Measurements from ENCODE around the gene HK3. TPM values are rescaled to one million over a fixed set of nuclear protein-coding genes. Genes with fewer than 3 reads are reported as not detected.

The HK3 gene
- total RNA-seq, 2 experiments from 2014 or later, result 0.22 to 0.62 TPM

DNA sequence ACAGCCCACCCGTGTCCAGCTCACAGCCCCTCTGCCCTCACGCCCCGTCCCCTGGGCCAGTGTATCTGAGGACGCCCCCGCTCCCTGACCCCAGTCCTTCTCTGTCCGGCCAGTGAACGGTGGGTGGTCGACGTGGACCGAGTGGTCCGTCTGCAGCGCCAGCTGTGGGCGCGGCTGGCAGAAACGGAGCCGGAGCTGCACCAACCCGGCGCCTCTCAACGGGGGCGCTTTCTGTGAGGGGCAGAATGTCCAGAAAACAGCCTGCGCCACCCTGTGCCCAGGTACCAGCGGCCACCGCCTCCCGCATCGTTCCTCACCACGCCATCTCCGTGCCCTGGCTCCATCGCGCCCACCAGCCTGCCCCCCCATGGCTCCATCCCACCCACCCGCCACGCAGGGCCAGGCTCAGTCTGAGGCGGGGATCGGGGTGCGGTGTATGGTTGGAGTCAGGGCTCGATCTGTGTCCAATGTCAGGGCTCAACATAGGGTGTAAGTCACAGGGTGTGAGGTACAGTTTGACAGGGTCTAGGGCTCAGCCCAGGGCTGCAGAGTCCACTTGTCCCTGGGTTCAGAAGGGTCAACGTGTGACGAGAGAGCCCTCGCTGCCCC is 29.5 kb downstream of the HK3 start:
- H3K27ac Mint-ChIP-seq, result no peak overlapping the region
- DNase-seq, result no peak
- no peaks in the 10 kb centered on the region for H3K4me1 Mint-ChIP-seq (ENCODE audit: low read depth)
- ChIA-PET POLR2A (no interaction called here), CTCF (no interaction called here)
- intact Hi-C loops (cut with micrococcal nuclease), result no loop called here
- peaks cover 16% of the 10 kb centered on the region for H3K27me3 Mint-ChIP-seq
- H3K4me3 Mint-ChIP-seq, result no peak overlapping the region
- H3K9me3 Mint-ChIP-seq, result peaks cover 4% of the 10 kb centered on the region
- no peaks in the 10 kb centered on the region for H3K36me3 Mint-ChIP-seq

GRCh38 chr5:176868731-176869130 is 30.4 kb downstream of the HK3 start:
- peaks cover 20% of the 10 kb centered on the region for H3K27me3 Mint-ChIP-seq
- no peak overlapping the region for H3K4me3 Mint-ChIP-seq
- intact Hi-C loops (cut with micrococcal nuclease), result no loop called here
- H3K4me1 Mint-ChIP-seq (ENCODE audit: low read depth), result no peaks in the 10 kb centered on the region
- peaks cover 4% of the 10 kb centered on the region for H3K9me3 Mint-ChIP-seq
- CTCF ChIA-PET, result no interaction called here
- no peak for DNase-seq
- POLR2A ChIA-PET, result no interaction called here
- H3K27ac Mint-ChIP-seq, result no peak overlapping the region
- no peaks in the 10 kb centered on the region for H3K36me3 Mint-ChIP-seq

GRCh38 chr5:176868126-176868525 is 31.0 kb downstream of the HK3 start:
- ChIA-PET POLR2A (no interaction called here), CTCF (no interaction called here)
- Mint-ChIP-seq H3K4me1 (ENCODE audit: low read depth) (no peaks in the 10 kb centered on the region), H3K9me3 (peaks cover 2% of the 10 kb centered on the region), H3K4me3 (no peak overlapping the region), H3K27me3 (peaks cover 22% of the 10 kb centered on the region), H3K27ac (no peak overlapping the region), H3K36me3 (no peaks in the 10 kb centered on the region)
- intact Hi-C loops (cut with micrococcal nuclease), result no loop called here
- no peak for DNase-seq

DNA sequence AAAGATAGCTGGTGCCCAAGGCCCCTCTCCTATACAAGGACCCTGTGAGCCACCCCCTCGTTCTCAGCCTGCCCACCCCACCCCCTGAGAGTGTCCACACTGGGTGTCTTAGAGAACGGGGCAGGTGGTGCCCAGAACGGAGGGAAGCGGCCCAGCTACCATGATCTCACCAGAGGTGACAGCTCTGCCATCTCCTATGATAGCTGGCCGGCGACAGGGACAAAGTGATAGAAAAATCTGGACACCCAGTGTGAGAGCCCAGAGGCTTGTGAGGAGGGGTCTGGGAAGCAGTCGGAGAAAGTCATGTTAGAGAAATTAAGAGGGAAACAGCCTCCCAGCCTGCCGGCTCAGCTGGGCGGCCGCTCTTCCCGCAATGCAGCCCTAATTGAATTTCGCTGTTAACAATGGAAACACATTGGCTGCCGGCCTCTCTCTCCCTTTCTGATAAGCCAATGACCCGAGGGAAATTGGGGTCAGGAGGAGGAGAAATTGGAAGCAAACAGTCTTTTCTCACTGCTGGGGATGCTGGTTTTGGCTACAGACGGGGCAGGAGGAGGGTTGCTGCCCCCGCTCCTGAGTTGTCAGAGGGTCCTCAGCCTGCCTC is 32.3 kb downstream of the HK3 start:
- POLR2A ChIA-PET, result no interaction called here
- Mint-ChIP-seq H3K4me1 (ENCODE audit: low read depth) (no peaks in the 10 kb centered on the region), H3K27me3 (peaks cover 29% of the 10 kb centered on the region), H3K9me3 (no peaks in the 10 kb centered on the region), H3K36me3 (no peaks in the 10 kb centered on the region), H3K4me3 (no peak overlapping the region), H3K27ac (no peak overlapping the region)
- CTCF ChIA-PET, result no interaction called here
- DNase-seq, result no peak
- intact Hi-C loops (cut with micrococcal nuclease), result no loop called here

DNA sequence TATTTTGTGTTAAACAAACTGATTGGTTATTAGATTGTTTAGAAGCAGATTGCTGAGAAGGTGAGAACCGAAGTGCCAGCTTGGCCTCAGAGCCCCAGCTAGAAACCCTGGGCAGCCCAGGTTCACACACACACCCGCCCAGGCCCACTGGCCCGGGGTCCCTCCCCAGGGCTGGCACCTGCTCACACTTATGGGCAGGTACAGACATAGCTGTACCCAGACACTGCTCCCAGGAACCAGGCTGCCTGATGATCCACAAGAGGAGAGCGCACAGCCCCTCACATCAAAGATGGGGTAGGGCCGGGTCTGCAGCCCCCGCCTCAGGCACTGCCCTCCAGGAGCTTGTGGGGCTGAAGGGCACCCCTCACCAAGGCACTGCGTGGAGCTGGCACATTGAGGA is 33.2 kb downstream of the HK3 start:
- no peak overlapping the region for H3K27ac Mint-ChIP-seq
- ChIA-PET CTCF (no interaction called here), POLR2A (no interaction called here)
- no peaks in the 10 kb centered on the region for H3K4me1 Mint-ChIP-seq (ENCODE audit: low read depth)
- H3K9me3 Mint-ChIP-seq, result no peaks in the 10 kb centered on the region
- no peaks in the 10 kb centered on the region for H3K36me3 Mint-ChIP-seq
- intact Hi-C loops (cut with micrococcal nuclease), result no loop called here
- H3K27me3 Mint-ChIP-seq, result peaks cover 30% of the 10 kb centered on the region
- H3K4me3 Mint-ChIP-seq, result no peak overlapping the region
- no peak for DNase-seq

- DNase-seq, result no peak
- Mint-ChIP-seq H3K9me3 (no peaks in the 10 kb centered on the region), H3K27ac (no peak overlapping the region), H3K4me3 (no peak overlapping the region), H3K4me1 (ENCODE audit: low read depth) (no peaks in the 10 kb centered on the region), H3K27me3 (peaks cover 31% of the 10 kb centered on the region), H3K36me3 (no peaks in the 10 kb centered on the region)
- POLR2A ChIA-PET, result no interaction called here
- intact Hi-C loops (cut with micrococcal nuclease), result no loop called here
- CTCF ChIA-PET, result interaction anchor here (1.7 kb wide), 1 partner anchor 204 kb away, joined by 6 read pairs; no protein-coding TSS in a partner anchor
These were observed 34.4 kb downstream of the HK3 start for GRCh38 chr5:176864755-176865154.

- POLR2A ChIA-PET, result no interaction called here
- intact Hi-C loops (cut with micrococcal nuclease), result no loop called here
- H3K27me3 Mint-ChIP-seq, result peaks cover 31% of the 10 kb centered on the region
- no peak overlapping the region for H3K27ac Mint-ChIP-seq
- DNase-seq, result no peak
- no peaks in the 10 kb centered on the region for H3K4me1 Mint-ChIP-seq (ENCODE audit: low read depth)
- no peak overlapping the region for H3K4me3 Mint-ChIP-seq
- no peaks in the 10 kb centered on the region for H3K36me3 Mint-ChIP-seq
- CTCF ChIA-PET, result interaction anchor here (1.7 kb wide), 1 partner anchor 203 kb away, joined by 6 read pairs; no protein-coding TSS in a partner anchor
- no peaks in the 10 kb centered on the region for H3K9me3 Mint-ChIP-seq
These were observed 35.4 kb downstream of the HK3 start for GRCh38 chr5:176863765-176864098.

- no peak overlapping the region for H3K4me3 Mint-ChIP-seq
- H3K27ac Mint-ChIP-seq, result no peak overlapping the region
- ChIA-PET CTCF (interaction anchor here (1.7 kb wide), 1 partner anchor 202 kb away, joined by 6 read pairs; no protein-coding TSS in a partner anchor), POLR2A (no interaction called here)
- intact Hi-C loops (cut with micrococcal nuclease), result no loop called here
- no peak for DNase-seq
- peaks cover 31% of the 10 kb centered on the region for H3K27me3 Mint-ChIP-seq
- H3K4me1 Mint-ChIP-seq (ENCODE audit: low read depth), result no peaks in the 10 kb centered on the region
- H3K9me3 Mint-ChIP-seq, result no peaks in the 10 kb centered on the region
- no peaks in the 10 kb centered on the region for H3K36me3 Mint-ChIP-seq
These were observed 35.9 kb downstream of the HK3 start for GRCh38 chr5:176863041-176863764.

DNA sequence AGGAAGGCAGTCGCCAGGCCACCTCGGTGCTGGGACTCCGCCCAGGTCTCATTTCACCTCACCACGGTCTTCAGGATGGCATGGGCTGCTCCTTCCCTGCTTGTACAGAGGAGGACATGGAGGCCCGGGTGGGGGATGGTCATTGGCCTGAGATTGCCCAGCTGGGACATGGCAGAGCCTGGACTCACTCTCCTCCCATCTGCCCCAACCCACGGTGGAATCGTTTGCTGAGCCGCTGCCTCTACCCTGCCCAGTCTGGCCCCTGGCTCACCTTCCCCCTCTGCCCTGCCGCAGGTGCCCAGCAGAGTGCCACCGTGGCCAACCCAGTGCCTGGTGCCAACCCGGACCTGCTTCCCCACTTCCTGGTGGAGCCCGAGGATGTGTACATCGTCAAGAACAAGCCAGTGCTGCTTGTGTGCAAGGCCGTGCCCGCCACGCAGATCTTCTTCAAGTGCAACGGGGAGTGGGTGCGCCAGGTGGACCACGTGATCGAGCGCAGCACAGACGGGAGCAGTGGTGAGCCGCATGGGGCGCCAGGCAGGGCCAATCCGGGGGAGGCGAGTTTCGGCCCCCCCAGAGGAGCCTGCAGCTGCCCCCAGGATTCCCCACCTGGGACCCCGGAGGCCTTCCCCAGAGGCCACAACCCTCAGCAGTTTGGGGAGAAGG is 36.7 kb downstream of the HK3 start:
- H3K36me3 Mint-ChIP-seq, result no peaks in the 10 kb centered on the region
- no peak for DNase-seq
- intact Hi-C loops (cut with micrococcal nuclease), result no loop called here
- no peaks in the 10 kb centered on the region for H3K4me1 Mint-ChIP-seq (ENCODE audit: low read depth)
- ChIA-PET CTCF (no interaction called here), POLR2A (no interaction called here)
- H3K4me3 Mint-ChIP-seq, result no peak overlapping the region
- H3K27ac Mint-ChIP-seq, result no peak overlapping the region
- peaks cover 32% of the 10 kb centered on the region for H3K27me3 Mint-ChIP-seq
- no peaks in the 10 kb centered on the region for H3K9me3 Mint-ChIP-seq

DNA sequence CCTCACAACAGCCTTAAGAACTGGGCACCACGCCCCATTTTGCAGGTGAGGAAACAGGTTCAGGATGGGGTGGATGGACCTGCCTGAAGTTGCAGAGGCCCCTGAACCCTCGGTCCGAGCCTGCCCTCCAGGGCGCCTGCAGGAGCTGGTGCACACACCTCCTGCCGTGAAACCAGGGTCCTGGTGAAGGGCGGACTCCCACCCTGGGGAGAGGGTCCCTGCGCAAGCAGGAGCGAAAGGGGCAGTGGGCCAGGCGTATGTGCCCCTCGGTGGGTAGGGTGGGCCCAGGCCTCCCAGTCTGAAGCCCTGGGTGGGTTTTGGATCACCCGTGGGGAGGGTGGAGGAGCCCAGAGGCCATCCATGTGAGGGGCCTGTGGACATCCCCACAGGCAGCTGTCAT is 37.9 kb downstream of the HK3 start:
- H3K4me1 Mint-ChIP-seq (ENCODE audit: low read depth), result no peaks in the 10 kb centered on the region
- peaks cover 31% of the 10 kb centered on the region for H3K27me3 Mint-ChIP-seq
- no peak overlapping the region for H3K27ac Mint-ChIP-seq
- CTCF ChIA-PET, result no interaction called here
- intact Hi-C loops (cut with micrococcal nuclease), result no loop called here
- POLR2A ChIA-PET, result no interaction called here
- no peak overlapping the region for H3K4me3 Mint-ChIP-seq
- no peaks in the 10 kb centered on the region for H3K9me3 Mint-ChIP-seq
- no peaks in the 10 kb centered on the region for H3K36me3 Mint-ChIP-seq
- DNase-seq, result no peak

DNA sequence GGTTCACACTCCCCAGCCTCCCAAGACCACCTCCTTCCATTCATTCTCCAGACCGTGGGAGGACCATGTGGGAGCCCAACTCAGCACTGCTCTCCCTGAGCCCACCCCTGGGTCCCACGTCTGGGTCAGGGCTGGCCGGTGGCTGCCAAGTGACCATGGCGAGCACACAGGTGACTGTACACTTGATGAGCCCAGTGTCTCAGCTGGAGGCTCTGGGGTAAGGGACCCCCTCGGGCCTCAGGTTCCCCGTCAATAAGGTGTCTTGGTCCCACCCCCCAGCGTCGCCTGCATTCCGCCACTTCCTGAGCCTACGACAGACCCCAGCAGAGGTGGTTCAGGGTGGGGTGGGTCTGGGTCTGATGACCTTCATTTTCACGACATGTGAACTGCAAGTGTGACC is 38.8 kb downstream of the HK3 start:
- no peak overlapping the region for H3K4me3 Mint-ChIP-seq
- ChIA-PET POLR2A (no interaction called here), CTCF (no interaction called here)
- intact Hi-C loops (cut with micrococcal nuclease), result no loop called here
- no peaks in the 10 kb centered on the region for H3K36me3 Mint-ChIP-seq
- no peak overlapping the region for H3K27ac Mint-ChIP-seq
- no peaks in the 10 kb centered on the region for H3K4me1 Mint-ChIP-seq (ENCODE audit: low read depth)
- H3K27me3 Mint-ChIP-seq, result peaks cover 26% of the 10 kb centered on the region
- DNase-seq, result no peak
- H3K9me3 Mint-ChIP-seq, result no peaks in the 10 kb centered on the region

GRCh38 chr5:176859916-176860315 is 39.2 kb downstream of the HK3 start:
- Mint-ChIP-seq H3K4me1 (ENCODE audit: low read depth) (no peaks in the 10 kb centered on the region), H3K27ac (no peak overlapping the region), H3K27me3 (peaks cover 25% of the 10 kb centered on the region), H3K36me3 (no peaks in the 10 kb centered on the region), H3K4me3 (no peak overlapping the region), H3K9me3 (no peaks in the 10 kb centered on the region)
- CTCF ChIA-PET, result no interaction called here
- intact Hi-C loops (cut with micrococcal nuclease), result no loop called here
- POLR2A ChIA-PET, result no interaction called here
- no peak for DNase-seq

- ChIA-PET CTCF (no interaction called here), POLR2A (no interaction called here)
- H3K4me3 Mint-ChIP-seq, result no peak overlapping the region
- H3K27ac Mint-ChIP-seq, result no peak overlapping the region
- no peaks in the 10 kb centered on the region for H3K9me3 Mint-ChIP-seq
- H3K36me3 Mint-ChIP-seq, result no peaks in the 10 kb centered on the region
- no peak for DNase-seq
- H3K4me1 Mint-ChIP-seq (ENCODE audit: low read depth), result no peaks in the 10 kb centered on the region
- intact Hi-C loops (cut with micrococcal nuclease), result no loop called here
- peaks cover 17% of the 10 kb centered on the region for H3K27me3 Mint-ChIP-seq
These were observed 41.3 kb downstream of the HK3 start for GRCh38 chr5:176857894-176858273.

All from activated CD4-positive, alpha-beta memory T cell treated with anti-CD3 and anti-CD28 coated beads for 36 hours (primary cell).